Neutrophil (primary cell): ENCODE measurements around the gene PLEKHG4.

ENCODE experiments used
- H3K27ac ChIP-seq: fragments of 200-600 bp; sonication (generic); 2 replicates; pipeline ENCODE4 v1.5.1; 2016; ENCODE audit warnings: mild to moderate bottlenecking, moderate library complexity
- H3K27me3 ChIP-seq: fragments of 200-600 bp; sonication (generic); 2 replicates; pipeline ENCODE4 v1.6.0; 2016; ENCODE audit warnings: mild to moderate bottlenecking
- H3K36me3 ChIP-seq: fragments of 200-600 bp; sonication (generic); 2 replicates; pipeline ENCODE4 v1.5.1; 2017
- H3K4me1 ChIP-seq, 2 experiments: fragments of 200-600 bp in 1 of 2; sonication (generic) in 1 of 2; 1 replicate in 1 of 2; 2 replicates in 1 of 2; pipeline versions ENCODE4 v1.5.1 to v1.6.1; 2013 to 2016; ENCODE audit warnings: low read depth in 1 of 2, low read length in 1 of 2, mild to moderate bottlenecking in 1 of 2, moderate library complexity in 1 of 2; ENCODE audit not compliant: control insufficient read depth in 1 of 2, insufficient read depth in 1 of 2
- H3K4me3 ChIP-seq, 2 experiments: fragments of 200-600 bp in 1 of 2; sonication (generic) in 1 of 2; 1 replicate in 1 of 2; 2 replicates in 1 of 2; pipeline ENCODE4 v1.5.1; 2013 to 2016; ENCODE audit warnings: low read depth in 1 of 2, low read length in 1 of 2, mild to moderate bottlenecking in 1 of 2, moderate library complexity in 1 of 2
- H3K9me3 ChIP-seq: fragments of 200-600 bp; sonication (generic); 2 replicates; pipeline ENCODE4 v1.5.1; 2016
- TF ChIP-seq, protein P1 (sequence below): fragments of 200-600 bp; sonication (generic); IDR thresholded peaks from 2 replicates; pipeline ENCODE4 v1.5.1; 2016; ENCODE audit warnings: antibody characterized with exemption

The PLEKHG4 gene

DNA sequence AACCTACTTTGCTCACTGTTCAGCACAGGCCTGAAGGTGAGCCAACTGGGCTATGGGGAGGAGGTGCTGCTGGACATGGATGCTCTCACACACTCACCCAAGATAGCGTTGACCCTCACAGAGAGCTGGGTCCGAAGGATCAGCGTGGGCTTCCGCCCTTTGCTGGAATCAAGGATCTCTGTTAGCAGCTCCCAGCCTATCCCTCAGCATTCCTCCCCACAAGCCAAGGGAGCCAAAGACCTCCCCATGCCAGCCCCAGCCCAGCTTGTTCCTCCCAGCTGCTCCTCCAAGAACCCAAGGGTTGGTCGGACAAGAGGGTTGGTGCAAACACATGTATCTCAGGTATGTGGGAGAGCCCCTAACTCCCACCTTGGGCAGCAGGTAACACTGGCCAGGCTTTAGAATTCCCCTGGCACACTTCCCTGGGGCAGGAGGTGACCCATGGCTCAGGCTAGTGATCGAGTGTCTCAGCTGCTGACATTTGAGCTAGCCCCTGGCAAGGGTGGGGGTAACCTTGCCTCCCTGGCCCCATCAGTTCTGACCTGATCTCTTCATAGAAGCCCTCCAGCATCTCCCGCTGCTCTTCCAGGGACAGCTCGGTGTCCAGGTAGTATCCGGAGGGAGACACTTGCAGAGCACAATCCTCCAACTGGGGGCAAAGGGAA lies 40.4 kb upstream of the PLEKHG4 start:
- TF ChIP-seq, protein P1, sequence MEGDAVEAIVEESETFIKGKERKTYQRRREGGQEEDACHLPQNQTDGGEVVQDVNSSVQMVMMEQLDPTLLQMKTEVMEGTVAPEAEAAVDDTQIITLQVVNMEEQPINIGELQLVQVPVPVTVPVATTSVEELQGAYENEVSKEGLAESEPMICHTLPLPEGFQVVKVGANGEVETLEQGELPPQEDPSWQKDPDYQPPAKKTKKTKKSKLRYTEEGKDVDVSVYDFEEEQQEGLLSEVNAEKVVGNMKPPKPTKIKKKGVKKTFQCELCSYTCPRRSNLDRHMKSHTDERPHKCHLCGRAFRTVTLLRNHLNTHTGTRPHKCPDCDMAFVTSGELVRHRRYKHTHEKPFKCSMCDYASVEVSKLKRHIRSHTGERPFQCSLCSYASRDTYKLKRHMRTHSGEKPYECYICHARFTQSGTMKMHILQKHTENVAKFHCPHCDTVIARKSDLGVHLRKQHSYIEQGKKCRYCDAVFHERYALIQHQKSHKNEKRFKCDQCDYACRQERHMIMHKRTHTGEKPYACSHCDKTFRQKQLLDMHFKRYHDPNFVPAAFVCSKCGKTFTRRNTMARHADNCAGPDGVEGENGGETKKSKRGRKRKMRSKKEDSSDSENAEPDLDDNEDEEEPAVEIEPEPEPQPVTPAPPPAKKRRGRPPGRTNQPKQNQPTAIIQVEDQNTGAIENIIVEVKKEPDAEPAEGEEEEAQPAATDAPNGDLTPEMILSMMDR: no peak
- Histone ChIP-seq H3K9me3 (no peaks in the 10 kb centered on the region), H3K4me3 (no peak overlapping the region), H3K36me3 (peaks cover 59% of the 10 kb centered on the region), H3K27me3 (no peaks in the 10 kb centered on the region), H3K4me1 (peaks cover 12 to 14% of the 10 kb centered on the region in 2 experiments), H3K27ac (no peak overlapping the region)

DNA sequence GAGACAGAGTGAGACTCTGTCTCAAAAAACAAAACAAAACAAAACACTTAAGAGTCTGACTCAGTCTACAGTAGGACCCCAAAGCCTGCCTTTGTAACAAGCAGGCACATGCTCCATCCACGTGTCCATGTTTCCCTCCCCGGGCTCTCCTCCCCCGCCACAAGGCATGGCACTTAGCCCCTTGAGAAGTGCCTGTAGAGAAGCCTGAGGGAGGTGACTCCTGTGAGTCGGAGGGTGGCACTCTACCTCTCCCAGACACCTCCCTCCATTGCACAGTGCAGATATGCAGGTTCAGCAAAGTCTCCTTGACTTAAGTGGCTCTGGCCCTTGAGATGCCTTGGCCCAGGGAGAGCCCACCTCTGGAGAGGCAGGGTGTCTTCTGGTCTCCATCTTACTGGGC lies 38.8 kb upstream of the PLEKHG4 start:
- Histone ChIP-seq H3K27me3 (no peaks in the 10 kb centered on the region), H3K9me3 (no peaks in the 10 kb centered on the region), H3K36me3 (peaks cover 44% of the 10 kb centered on the region), H3K27ac (no peak overlapping the region), H3K4me3 (no peak overlapping the region), H3K4me1 (peaks cover 27 to 30% of the 10 kb centered on the region in 2 experiments)
- TF ChIP-seq, protein P1: no peak

DNA sequence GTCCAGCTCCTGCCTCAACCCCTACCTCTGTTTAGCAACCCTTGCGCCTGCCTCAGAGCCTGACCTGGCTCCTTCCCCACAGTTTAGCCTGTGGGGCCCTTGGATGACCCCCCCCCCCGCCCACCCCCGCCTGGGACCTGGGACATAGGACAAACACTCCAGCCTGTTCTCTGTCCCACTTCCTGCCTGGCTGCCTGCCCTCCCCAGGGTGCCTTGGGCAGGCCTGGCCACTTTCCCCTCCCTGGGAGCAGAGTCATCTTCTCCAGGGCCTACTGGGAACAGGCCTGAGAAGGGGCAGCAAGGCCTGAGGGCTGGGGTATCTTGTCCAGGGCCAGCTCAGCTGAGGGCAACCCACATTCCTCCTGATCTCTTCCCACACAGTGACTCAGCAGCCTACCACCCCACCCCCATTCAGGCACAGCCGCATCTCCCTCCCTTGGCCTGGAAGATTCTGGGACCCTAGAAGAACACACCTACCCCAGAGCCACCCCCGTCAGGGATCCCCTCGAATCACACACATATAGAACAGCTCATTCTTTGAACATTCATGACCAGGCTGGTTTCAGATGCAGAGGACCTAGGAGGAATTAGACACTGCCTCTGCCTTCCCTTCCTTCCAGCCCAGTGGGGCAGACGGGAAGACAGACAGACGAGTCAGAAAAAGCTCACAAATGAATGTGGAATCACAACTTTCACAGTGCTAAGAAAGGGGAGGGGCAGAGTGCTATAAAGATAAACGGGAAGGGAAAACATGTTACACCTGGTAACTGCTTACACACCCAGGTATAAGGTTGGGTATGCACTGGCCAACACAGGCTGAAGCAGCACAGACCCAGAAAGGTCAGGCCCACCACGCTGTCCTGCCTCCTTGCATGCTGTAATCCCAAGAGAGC lies 38.1 kb upstream of the PLEKHG4 start:
- no peaks in the 10 kb centered on the region for H3K9me3 ChIP-seq
- TF ChIP-seq, protein P1: no peak
- no peak overlapping the region for H3K4me3 ChIP-seq
- no peaks in the 10 kb centered on the region for H3K27me3 ChIP-seq
- peaks cover 36% of the 10 kb centered on the region for H3K36me3 ChIP-seq
- peaks cover 35 to 37% of the 10 kb centered on the region in 2 experiments for H3K4me1 ChIP-seq
- no peak overlapping the region for H3K27ac ChIP-seq

DNA sequence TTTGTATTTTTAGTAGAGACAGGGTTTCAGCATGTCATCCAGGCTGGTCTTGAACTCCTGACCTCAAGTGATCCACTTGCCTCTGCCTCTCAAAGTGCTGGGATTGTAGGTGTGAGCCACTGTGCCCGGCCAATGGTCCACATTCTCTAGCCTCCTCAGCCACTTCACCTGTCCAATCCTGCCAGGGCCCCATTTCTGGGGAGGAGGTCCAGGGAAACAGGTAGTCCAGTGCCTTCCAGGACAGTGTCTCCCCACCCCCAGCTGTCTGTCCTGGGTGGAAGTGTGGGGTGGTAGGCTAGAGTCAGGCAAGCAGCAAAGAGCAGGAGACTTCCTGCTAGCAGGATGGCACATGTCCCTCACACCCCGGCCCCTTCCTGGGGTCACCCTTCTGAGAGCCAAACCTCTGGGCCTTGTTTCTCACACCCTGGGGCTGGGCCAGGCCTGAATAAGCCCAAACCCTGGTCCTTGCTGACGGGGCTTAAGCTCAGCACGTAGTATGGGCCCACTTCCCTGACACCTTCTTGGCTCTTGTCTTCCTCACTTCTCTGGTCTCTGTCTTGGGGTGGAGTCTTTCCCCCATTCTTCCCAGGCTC lies 37.1 kb upstream of the PLEKHG4 start:
- H3K27ac ChIP-seq: peak overlapping the region; percentile 33
- H3K27me3 ChIP-seq: no peaks in the 10 kb centered on the region
- TF ChIP-seq, protein P1: no peak
- H3K9me3 ChIP-seq: no peaks in the 10 kb centered on the region
- no peak overlapping the region for H3K4me3 ChIP-seq
- H3K36me3 ChIP-seq: peaks cover 26% of the 10 kb centered on the region
- H3K4me1 ChIP-seq: peaks cover 38 to 45% of the 10 kb centered on the region in 2 experiments

DNA sequence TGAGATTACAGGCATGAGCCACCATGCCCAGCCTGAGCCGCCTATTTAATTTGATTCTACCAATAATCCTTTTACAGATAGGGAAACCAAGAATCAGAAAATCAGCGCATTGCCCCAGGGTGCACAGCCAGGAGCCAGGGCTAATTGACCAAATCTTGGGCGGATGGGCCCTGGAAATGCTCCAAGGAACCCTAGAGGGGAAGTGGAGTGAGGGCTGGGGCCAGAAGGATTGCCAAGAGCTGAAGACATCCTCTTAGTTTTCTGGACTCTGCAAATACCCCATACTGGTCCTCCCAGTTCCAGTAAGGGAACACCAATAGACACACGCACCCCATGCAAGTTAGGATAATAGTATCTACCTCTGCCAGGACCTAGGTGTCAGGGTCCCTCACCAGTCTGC lies 35.9 kb upstream of the PLEKHG4 start:
- H3K4me3 ChIP-seq: peak overlapping the region in 1 of 2 experiments; percentile 88
- TF ChIP-seq, protein P1: no peak
- no peaks in the 10 kb centered on the region for H3K9me3 ChIP-seq
- H3K27me3 ChIP-seq: peaks cover 10% of the 10 kb centered on the region
- H3K4me1 ChIP-seq: peaks cover 48 to 57% of the 10 kb centered on the region in 2 experiments
- peak overlapping the region; percentile 99 for H3K27ac ChIP-seq
- peaks cover 14% of the 10 kb centered on the region for H3K36me3 ChIP-seq
